Left ventricle myocardium inferior (tissue), 1 donor: Measurements from ENCODE around the gene ERG. TPM values are rescaled to one million over a fixed set of nuclear protein-coding genes. Genes with fewer than 3 reads are reported as not detected.

ENCODE experiments used
- DNase-seq: peaks from one replicate; pipeline ENCODE4 v3.0.0-alpha.2; 2020
- H3K27ac ChIP-seq: fragments of 200-600 bp; replicated peaks from 2 replicates; pipeline ENCODE4 v1.8.0; 2021
- H3K27me3 ChIP-seq: fragments of 200-600 bp; 2 replicates; pipeline ENCODE4 v1.8.0; 2021; ENCODE audit warnings: low read depth
- H3K36me3 ChIP-seq: fragments of 200-600 bp; 2 replicates; pipeline ENCODE4 v1.8.0; 2021
- H3K4me1 ChIP-seq: fragments of 200-600 bp; 2 replicates; pipeline ENCODE4 v1.8.0; 2021
- H3K4me3 ChIP-seq: fragments of 200-600 bp; 2 replicates; pipeline ENCODE4 v1.8.0; 2021; ENCODE audit warnings: mild to moderate bottlenecking, moderate library complexity
- H3K9me3 ChIP-seq: fragments of 200-600 bp; replicated peaks from 2 replicates; pipeline ENCODE4 v1.8.0; 2021
- CTCF ChIP-seq: fragments of 200-600 bp; IDR thresholded peaks from 2 replicates; pipeline ENCODE4 v1.8.0; 2021; ENCODE audit warnings: antibody characterized with exemption, mild to moderate bottlenecking, borderline replicate concordance
- intact Hi-C: fragments of 100-400 bp; cut with micrococcal nuclease; formaldehyde crosslinking; loops from one replicate; pipeline ENCODE4 v1.11.0; 2022
- total RNA-seq: library from RNA; stranded (reverse); fragmentation: NEBNext Ultra II Directional; extraction: Animal tissue kit (Norgen Biotek cat#: 25700); gene quantifications from one replicate; pipeline ENCODE4 v1.2.1, GENCODE V29; 2021
- donor health status: DM: no; HTN: yes; CAD: no; lungs with severe emphysema.

Gene ERG
- total RNA-seq, 1 donor from 2014 or later, result 17.3 TPM

GRCh38 chr21:38350684-38351083 lies 147.6 kb downstream of the ERG start:
- Histone ChIP-seq H3K27me3 (peaks cover 5% of the 10 kb centered on the region), H3K27ac (no peak overlapping the region), H3K36me3 (no peaks in the 10 kb centered on the region), H3K4me3 (no peak overlapping the region), H3K4me1 (peaks cover 11% of the 10 kb centered on the region), H3K9me3 (no peaks in the 10 kb centered on the region)
- no peak for DNase-seq
- intact Hi-C loops, result no loop called here
- TF ChIP-seq CTCF, result no peak

DNA sequence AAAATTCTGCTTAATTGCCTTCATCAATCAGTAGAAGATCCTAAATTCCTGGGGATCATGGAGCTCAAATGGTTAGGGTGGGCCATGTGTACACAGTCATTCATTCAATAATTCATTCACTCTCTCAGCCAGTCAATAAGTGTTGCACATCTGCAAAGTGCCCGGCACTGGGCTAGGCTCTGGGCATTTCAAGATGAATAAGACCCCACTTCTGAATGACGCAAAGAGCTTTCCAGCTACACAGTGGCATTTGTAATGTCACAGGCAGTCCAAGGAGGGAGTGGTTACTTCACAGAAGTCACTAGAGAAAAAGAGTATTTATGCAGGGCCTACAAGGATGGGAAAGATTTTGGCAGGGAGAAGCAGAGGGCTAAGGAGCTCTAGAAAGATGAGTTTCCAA lies 148.3 kb downstream of the ERG start:
- TF ChIP-seq CTCF, result no peak
- Histone ChIP-seq H3K36me3 (no peaks in the 10 kb centered on the region), H3K9me3 (no peaks in the 10 kb centered on the region), H3K27ac (no peak overlapping the region), H3K4me3 (no peak overlapping the region), H3K27me3 (peaks cover under 1% of the 10 kb centered on the region), H3K4me1 (peaks cover 11% of the 10 kb centered on the region)
- no peak for DNase-seq
- intact Hi-C loops, result no loop called here

GRCh38 chr21:38349111-38349746 lies 149.0 kb downstream of the ERG start:
- intact Hi-C loops, result no loop called here
- H3K4me1 ChIP-seq, result peaks cover 11% of the 10 kb centered on the region
- no peaks in the 10 kb centered on the region for H3K27me3 ChIP-seq
- DNase-seq, result no peak
- no peak overlapping the region for H3K27ac ChIP-seq
- no peaks in the 10 kb centered on the region for H3K36me3 ChIP-seq
- H3K4me3 ChIP-seq, result no peak overlapping the region
- no peaks in the 10 kb centered on the region for H3K9me3 ChIP-seq
- no peak for TF ChIP-seq CTCF

- intact Hi-C loops, result no loop called here
- H3K27me3 ChIP-seq, result no peaks in the 10 kb centered on the region
- DNase-seq, result no peak
- H3K4me1 ChIP-seq, result no peaks in the 10 kb centered on the region
- no peaks in the 10 kb centered on the region for H3K9me3 ChIP-seq
- H3K36me3 ChIP-seq, result no peaks in the 10 kb centered on the region
- H3K4me3 ChIP-seq, result no peak overlapping the region
- no peak for TF ChIP-seq CTCF
- H3K27ac ChIP-seq, result no peak overlapping the region
These were observed 152.0 kb downstream of the ERG start for GRCh38 chr21:38346286-38346685.

GRCh38 chr21:38343691-38344090 lies 154.6 kb downstream of the ERG start:
- no peak overlapping the region for H3K27ac ChIP-seq
- no peaks in the 10 kb centered on the region for H3K27me3 ChIP-seq
- H3K9me3 ChIP-seq, result no peaks in the 10 kb centered on the region
- TF ChIP-seq CTCF, result no peak
- peaks cover 4% of the 10 kb centered on the region for H3K4me1 ChIP-seq
- no peak overlapping the region for H3K4me3 ChIP-seq
- intact Hi-C loops, result no loop called here
- DNase-seq, result no peak
- no peaks in the 10 kb centered on the region for H3K36me3 ChIP-seq
